GM19455 (cell line): Measurements from ENCODE around the gene MORN4.
"Not testable (repeated sequence)": the region's sequence is repeated elsewhere in the genome, so short reads cannot be mapped to it uniquely, and the experiment has no call there.

Source experiments
- ATAC-seq: cut with Tn5 transposase; IDR thresholded peaks from one replicate; pipeline ENCODE4 v1.9.1; 2021; ENCODE audit not compliant: unreplicated experiment

Gene MORN4

GRCh38 chr10:97632949-97633884 is at the start of gene MORN4:
Gene MORN4 (minus strand): TSS chr10:97633500. CDS start chr10:97619653, 13,847 bp downstream.
- ATAC-seq: peak; percentile 99

- no peak for ATAC-seq
Observed at GRCh38 chr10:97682042-97682441, 48.7 kb upstream of the MORN4 start.

- ATAC-seq: no peak
Observed at GRCh38 chr10:97679594-97679993, 46.3 kb upstream of the MORN4 start.

DNA sequence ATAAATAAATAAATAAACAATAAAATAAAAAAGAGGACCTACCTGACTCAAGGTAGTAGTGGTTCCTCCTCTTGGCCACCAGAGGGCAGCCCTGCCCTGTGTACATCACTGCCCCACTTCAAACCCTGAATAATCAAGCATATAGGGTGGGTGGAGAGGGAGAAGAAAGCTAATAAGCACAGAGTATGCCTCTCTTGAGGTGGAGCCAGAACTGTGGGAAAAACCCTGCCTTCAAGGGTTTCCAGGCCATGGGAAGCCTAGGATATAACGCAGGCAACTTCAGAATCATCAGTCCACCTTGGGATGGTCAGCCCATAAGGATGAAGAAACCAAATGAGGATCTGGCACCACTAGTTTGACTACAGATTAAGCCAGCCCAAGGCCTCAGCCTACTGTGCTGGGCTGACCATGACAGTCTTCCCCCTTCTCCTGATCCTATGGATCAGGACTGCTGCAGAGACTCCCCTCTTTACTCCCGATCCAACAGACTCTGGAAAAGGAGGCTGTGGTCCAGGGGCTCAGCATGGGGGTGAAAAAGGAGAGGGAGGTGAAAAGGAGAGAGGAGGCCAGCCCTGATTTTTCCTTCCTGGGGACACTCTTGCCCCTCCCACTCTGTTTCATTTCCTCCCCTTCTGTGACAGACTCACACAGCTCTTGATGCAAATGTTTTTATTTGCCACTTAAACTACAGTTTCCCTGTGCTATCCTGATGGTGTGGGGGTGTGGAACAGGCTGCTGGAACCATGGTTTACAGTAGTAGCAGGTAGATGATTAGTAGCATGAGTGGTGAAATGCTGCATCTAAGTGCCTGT is 43.7 kb upstream of the MORN4 start:
- ATAC-seq: no peak

DNA sequence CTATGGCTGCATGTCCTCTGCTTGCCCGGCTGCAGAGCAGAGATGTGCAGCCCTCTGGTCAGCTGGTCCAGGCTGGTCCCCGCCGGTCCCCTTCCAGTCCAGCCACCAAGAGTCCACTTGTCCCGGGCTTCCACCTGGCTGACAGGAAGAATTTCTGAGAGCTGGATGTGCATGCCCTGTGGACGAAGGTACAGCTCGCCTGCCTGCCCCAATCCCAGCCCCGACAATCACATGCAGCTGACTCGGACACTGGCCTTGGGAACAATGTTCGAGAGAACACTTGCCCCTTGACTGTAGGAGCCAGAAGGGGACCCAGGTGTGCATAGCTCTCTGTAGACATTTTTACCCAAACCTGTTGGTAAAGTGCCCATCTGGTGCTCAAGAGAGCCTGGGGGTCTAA is 41.9 kb upstream of the MORN4 start:
- ATAC-seq: no peak

GRCh38 chr10:97673736-97674525 is 40.6 kb upstream of the MORN4 start:
- no peak for ATAC-seq

DNA sequence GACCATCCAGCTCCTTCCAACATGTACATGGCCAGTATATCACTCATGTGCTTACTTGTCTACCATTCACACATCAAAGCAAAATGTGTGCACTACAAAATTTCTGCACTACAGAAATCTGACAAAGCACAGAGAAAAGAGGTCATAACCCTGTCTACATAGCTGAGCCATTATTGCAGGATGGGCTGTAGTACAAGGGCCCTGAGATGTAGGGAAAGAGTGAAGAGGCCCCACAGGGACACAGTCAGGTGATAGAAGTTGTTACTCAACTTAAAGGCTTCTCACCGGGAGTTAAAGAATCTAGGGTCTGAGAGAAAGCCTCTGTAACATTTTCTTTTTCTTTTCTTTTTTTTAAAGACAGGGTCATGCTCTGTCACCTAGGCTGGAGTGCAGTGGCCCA is 36.3 kb upstream of the MORN4 start:
- ATAC-seq: no peak

- ATAC-seq: no peak
Observed at GRCh38 chr10:97667463-97667862, 34.2 kb upstream of the MORN4 start.

GRCh38 chr10:97666992-97667391 is 33.7 kb upstream of the MORN4 start:
- ATAC-seq: no peak

GRCh38 chr10:97664282-97664850 is 31.1 kb upstream of the MORN4 start:
- ATAC-seq: no peak

DNA sequence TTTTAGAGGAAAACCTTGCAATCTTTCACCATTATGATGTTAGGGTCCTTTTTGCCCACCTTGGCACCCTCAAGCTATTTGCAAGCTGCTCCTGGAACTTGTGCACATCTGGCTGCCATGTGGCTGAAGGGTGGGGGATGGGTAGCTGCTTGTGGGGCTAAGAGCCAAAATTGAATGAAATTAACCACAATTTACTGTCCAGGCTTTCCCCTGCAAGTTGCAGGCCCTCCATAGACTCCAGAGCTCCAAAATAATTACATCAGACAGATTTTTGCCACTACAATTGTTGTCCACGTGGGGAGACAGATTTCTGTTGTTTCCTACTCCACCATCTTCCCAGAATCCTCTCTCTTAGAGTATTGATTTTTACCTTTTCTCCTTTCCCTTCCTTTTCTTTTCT is 26.3 kb upstream of the MORN4 start:
- no peak for ATAC-seq

- ATAC-seq: no peak
Observed at GRCh38 chr10:97656777-97657176, 23.5 kb upstream of the MORN4 start.

DNA sequence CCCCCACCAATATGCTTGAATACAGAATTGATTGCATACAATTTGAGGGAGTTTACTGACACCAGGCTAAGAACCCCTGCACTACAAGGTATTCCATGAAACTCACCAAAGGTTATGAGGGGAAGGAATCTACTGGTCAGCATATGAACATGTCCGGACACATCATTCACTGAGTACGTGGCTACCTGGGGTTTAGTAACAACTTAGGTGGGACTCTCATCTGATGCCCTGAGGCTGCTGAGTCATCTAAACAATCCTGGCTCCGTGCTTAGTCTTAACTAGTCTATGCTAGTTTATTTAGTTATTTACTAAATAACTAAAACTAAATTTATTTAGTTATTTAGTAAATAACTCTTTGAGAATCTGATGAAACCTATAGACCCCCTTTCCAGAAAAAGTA is 18.5 kb upstream of the MORN4 start:
- ATAC-seq: no peak

GRCh38 chr10:97650726-97651125 is 17.4 kb upstream of the MORN4 start:
- no peak for ATAC-seq

GRCh38 chr10:97649405-97649750 is 16.1 kb upstream of the MORN4 start:
- not testable (repeated sequence) for ATAC-seq

DNA sequence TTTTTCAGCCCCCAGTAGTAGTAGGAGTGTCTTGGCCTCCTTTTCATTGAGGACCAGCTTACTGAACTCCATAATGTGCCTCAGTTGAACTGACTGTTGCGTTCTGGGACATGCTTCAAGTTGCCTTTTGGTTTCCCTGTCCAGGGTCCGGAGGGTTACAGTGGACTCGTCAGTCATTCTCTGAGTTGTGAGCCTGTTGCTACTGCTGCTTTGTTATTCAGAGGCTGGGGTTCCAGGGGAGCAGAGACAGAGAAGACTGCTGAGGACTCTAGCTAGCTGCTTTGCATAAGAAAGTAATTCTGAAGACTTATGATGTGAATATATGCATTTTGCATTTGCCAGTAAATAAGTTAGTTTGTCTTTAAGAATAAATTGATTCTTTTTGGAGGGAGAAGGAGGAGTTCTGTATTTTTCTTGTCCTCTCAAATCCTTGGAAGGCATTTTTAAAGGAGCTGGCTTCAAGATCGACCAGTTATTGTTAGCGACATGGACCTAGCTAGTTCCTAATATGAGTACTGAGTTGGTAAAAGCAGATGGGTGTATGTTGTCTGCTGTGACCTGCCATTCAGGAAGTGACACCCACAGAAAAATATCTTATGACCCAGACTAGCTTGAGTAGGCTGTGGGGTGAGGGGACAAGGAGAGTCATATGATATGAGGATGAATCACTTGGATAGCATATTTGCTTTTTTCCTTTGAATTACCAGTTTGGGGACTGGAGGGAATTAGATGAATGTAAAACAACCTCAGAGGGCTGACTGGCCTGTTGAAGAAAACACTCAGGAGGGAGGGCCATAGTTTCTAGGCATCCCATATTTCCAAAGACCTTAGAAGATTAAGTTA is 15.5 kb upstream of the MORN4 start:
- peak; percentile 85 for ATAC-seq

GRCh38 chr10:97647556-97647955 is 14.3 kb upstream of the MORN4 start:
- no peak for ATAC-seq

DNA sequence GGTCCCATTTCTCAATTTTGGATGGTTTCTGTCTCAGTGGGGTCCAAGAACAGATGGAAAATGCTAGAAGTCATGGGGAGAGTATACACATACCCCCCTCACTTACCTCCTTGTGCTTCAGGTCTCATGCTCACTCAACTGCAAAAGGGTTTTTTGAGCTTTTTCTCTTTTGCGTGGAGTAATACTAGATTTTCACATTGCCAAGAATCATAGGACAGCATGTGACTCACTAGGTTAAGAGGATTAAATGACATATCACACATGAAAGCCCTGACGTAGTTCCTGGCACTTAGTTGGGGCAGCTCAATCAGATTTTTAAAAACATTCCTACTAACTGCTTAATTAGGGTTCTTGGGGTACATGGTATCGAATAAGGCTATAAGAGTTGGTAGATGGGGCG is 11.6 kb upstream of the MORN4 start:
- no peak for ATAC-seq

- no peak for ATAC-seq
Observed at GRCh38 chr10:97643441-97643985, 10.2 kb upstream of the MORN4 start.
